ENCODE data around the gene NET1.

The NET1 gene

GRCh38 chr10:5506246-5506645 is 93.9 kb downstream of the NET1 start:
- ATAC-seq (ENCODE audit: insufficient read depth, low read depth) (no peak), DNase-seq (no peak)
- Histone ChIP-seq H2AFZ (ENCODE audit: low read depth, low read length) (no peak overlapping the region), H3K9ac (ENCODE audit: low read depth, low read length) (no peak overlapping the region), H4K20me1 (ENCODE audit: insufficient read depth, low read length) (no peaks in the 10 kb centered on the region), H3K9me3 (ENCODE audit: insufficient read depth, low read length, severe bottlenecking) (no peaks in the 10 kb centered on the region), H3K27ac (ENCODE audit: low read length) (no peak overlapping the region), H3K4me3 (ENCODE audit: low read depth in 1 of 2, low read length in 2 of 2) (no peak overlapping the region), H3K4me1 (ENCODE audit: insufficient read depth, low read length) (no peaks in the 10 kb centered on the region), H3K36me3 (ENCODE audit: insufficient read depth, low read length) (no peaks in the 10 kb centered on the region), H3K4me2 (ENCODE audit: insufficient read depth, low read length) (no peak overlapping the region), H3K27me3 (ENCODE audit: insufficient read depth, low read length, poor library complexity) (peaks cover 10% of the 10 kb centered on the region), H3K79me2 (ENCODE audit: insufficient read depth, low read length) (no peaks in the 10 kb centered on the region)
- no peak for TF ChIP-seq EZH2 (IDR thresholded peaks at IDR 0.05; ENCODE audit: borderline replicate concordance, low read depth, low read length, severe bottlenecking)
- TF ChIP-seq CTCF (IDR thresholded peaks at IDR 0.05; ENCODE audit: borderline replicate concordance, extremely low read depth, low read length, poor library complexity, severe bottlenecking), result no peak

- Histone ChIP-seq H3K9ac (ENCODE audit: low read depth, low read length) (no peak overlapping the region), H4K20me1 (ENCODE audit: insufficient read depth, low read length) (no peaks in the 10 kb centered on the region), H3K4me2 (ENCODE audit: insufficient read depth, low read length) (no peak overlapping the region), H3K4me1 (ENCODE audit: insufficient read depth, low read length) (no peaks in the 10 kb centered on the region), H3K27me3 (ENCODE audit: insufficient read depth, low read length, poor library complexity) (peaks cover 10% of the 10 kb centered on the region), H3K27ac (ENCODE audit: low read length) (no peak overlapping the region), H3K9me3 (ENCODE audit: insufficient read depth, low read length, severe bottlenecking) (no peaks in the 10 kb centered on the region), H3K4me3 (ENCODE audit: low read depth in 1 of 2, low read length in 2 of 2) (no peak overlapping the region), H3K36me3 (ENCODE audit: insufficient read depth, low read length) (no peaks in the 10 kb centered on the region), H2AFZ (ENCODE audit: low read depth, low read length) (no peak overlapping the region), H3K79me2 (ENCODE audit: insufficient read depth, low read length) (no peaks in the 10 kb centered on the region)
- DNase-seq (no peak), ATAC-seq (ENCODE audit: insufficient read depth, low read depth) (no peak)
- TF ChIP-seq CTCF (IDR thresholded peaks at IDR 0.05; ENCODE audit: borderline replicate concordance, extremely low read depth, low read length, poor library complexity, severe bottlenecking) (no peak), EZH2 (IDR thresholded peaks at IDR 0.05; ENCODE audit: borderline replicate concordance, low read depth, low read length, severe bottlenecking) (no peak)
Measured at GRCh38 chr10:5506751-5507648, 94.6 kb downstream of the NET1 start.

- H3K4me3 ChIP-seq (ENCODE audit: low read depth in 1 of 2, low read length in 2 of 2), result no peak overlapping the region
- H3K4me1 ChIP-seq (ENCODE audit: insufficient read depth, low read length), result no peaks in the 10 kb centered on the region
- no peak overlapping the region for H3K4me2 ChIP-seq (ENCODE audit: insufficient read depth, low read length)
- H3K9me3 ChIP-seq (ENCODE audit: insufficient read depth, low read length, severe bottlenecking), result no peaks in the 10 kb centered on the region
- H3K9ac ChIP-seq (ENCODE audit: low read depth, low read length), result no peak overlapping the region
- H4K20me1 ChIP-seq (ENCODE audit: insufficient read depth, low read length), result no peaks in the 10 kb centered on the region
- no peak overlapping the region for H3K27ac ChIP-seq (ENCODE audit: low read length)
- no peak for TF ChIP-seq CTCF (IDR thresholded peaks at IDR 0.05; ENCODE audit: borderline replicate concordance, extremely low read depth, low read length, poor library complexity, severe bottlenecking)
- ATAC-seq (ENCODE audit: insufficient read depth, low read depth), result no peak
- H3K79me2 ChIP-seq (ENCODE audit: insufficient read depth, low read length), result no peaks in the 10 kb centered on the region
- H3K36me3 ChIP-seq (ENCODE audit: insufficient read depth, low read length), result no peaks in the 10 kb centered on the region
- no peak for DNase-seq
- H2AFZ ChIP-seq (ENCODE audit: low read depth, low read length), result no peak overlapping the region
- peaks cover 10% of the 10 kb centered on the region for H3K27me3 ChIP-seq (ENCODE audit: insufficient read depth, low read length, poor library complexity)
Measured at GRCh38 chr10:5507649-5508131, 95.3 kb downstream of the NET1 start.
